ENCODE results near the gene OR2A5.
"Not testable (repeated sequence)": the region's sequence is repeated elsewhere in the genome, so short reads cannot be mapped to it uniquely, and the experiment has no call there.

Gene OR2A5

GRCh38 chr7:144048648-144049047 is at the start of gene OR2A5:
Gene OR2A5, plus strand, starts transcription at chr7:144048948. Its CDS starts 1,454 bp downstream, at chr7:144050402.
- H3K4me3 ChIP-seq (ENCODE audit: low read depth in 1 of 2, low read length in 2 of 2): no peak within 1 kb of the TSS
- no peak within 1 kb of the TSS for H3K27ac ChIP-seq (ENCODE audit: low read depth, low read length)
- no peaks in the 10 kb centered on the region for H3K27me3 ChIP-seq (ENCODE audit: control insufficient read depth in 1 of 2, insufficient read depth in 2 of 2, low read length in 2 of 2)
- H3K36me3 ChIP-seq (ENCODE audit: control insufficient read depth in 1 of 2, insufficient read depth in 2 of 2, low read length in 2 of 2): no peaks in the 10 kb centered on the region
- no peaks in the 10 kb centered on the region for H3K9me3 ChIP-seq (ENCODE audit: control insufficient read depth in 1 of 2, low read length in 2 of 2)
- H3K9ac ChIP-seq (ENCODE audit: low read depth in 1 of 2, low read length in 2 of 2): no peak within 1 kb of the TSS
- no peaks in the 10 kb centered on the region for H3K4me1 ChIP-seq (ENCODE audit: control insufficient read depth in 1 of 2, insufficient read depth in 2 of 2, low read length in 2 of 2)

DNA sequence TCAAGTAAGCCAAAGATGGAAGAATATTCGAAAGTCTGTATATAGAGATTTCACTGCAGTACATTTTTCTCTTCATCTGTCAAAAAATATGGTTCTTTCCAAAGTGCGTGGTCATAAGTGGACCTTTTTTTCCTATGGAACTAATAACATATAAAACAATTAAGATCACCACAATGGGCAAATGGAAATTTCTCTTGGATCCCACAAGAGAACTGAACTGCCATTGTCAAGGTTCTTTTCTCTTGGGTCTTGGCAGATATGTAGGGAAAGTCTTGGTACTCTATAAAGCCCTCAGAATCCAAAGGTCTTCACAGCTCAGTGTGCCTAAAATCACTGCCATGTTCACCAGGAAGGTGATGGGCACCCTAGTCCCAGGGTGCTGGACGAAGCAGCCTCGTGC is 48.7 kb upstream of the OR2A5 start, which contains the start of gene OR6B1:
OR6B1 (plus strand) TSS at position 301 of the 400 bp plus-strand sequence. CDS start 3,677 bp downstream, outside the sequence.
- Histone ChIP-seq H3K9me3 (ENCODE audit: control insufficient read depth in 1 of 2, low read length in 2 of 2) (no peaks in the 10 kb centered on the region), H3K4me1 (ENCODE audit: control insufficient read depth in 1 of 2, insufficient read depth in 2 of 2, low read length in 2 of 2) (no peaks in the 10 kb centered on the region), H3K27me3 (ENCODE audit: control insufficient read depth in 1 of 2, insufficient read depth in 2 of 2, low read length in 2 of 2) (no peaks in the 10 kb centered on the region), H3K36me3 (ENCODE audit: control insufficient read depth in 1 of 2, insufficient read depth in 2 of 2, low read length in 2 of 2) (no peaks in the 10 kb centered on the region), H3K4me3 (ENCODE audit: low read depth in 1 of 2, low read length in 2 of 2) (no peak within 1 kb of the TSS), H3K9ac (ENCODE audit: low read depth in 1 of 2, low read length in 2 of 2) (no peak within 1 kb of the TSS), H3K27ac (ENCODE audit: low read depth, low read length) (no peak within 1 kb of the TSS)

GRCh38 chr7:144001543-144001942 is 47.2 kb upstream of the OR2A5 start:
- H3K36me3 ChIP-seq (ENCODE audit: control insufficient read depth in 1 of 2, insufficient read depth in 2 of 2, low read length in 2 of 2): no peaks in the 10 kb centered on the region
- no peak overlapping the region for H3K27ac ChIP-seq (ENCODE audit: low read depth, low read length)
- H3K4me3 ChIP-seq (ENCODE audit: low read depth in 1 of 2, low read length in 2 of 2): no peak overlapping the region
- no peaks in the 10 kb centered on the region for H3K27me3 ChIP-seq (ENCODE audit: control insufficient read depth in 1 of 2, insufficient read depth in 2 of 2, low read length in 2 of 2)
- H3K9me3 ChIP-seq (ENCODE audit: control insufficient read depth in 1 of 2, low read length in 2 of 2): no peaks in the 10 kb centered on the region
- no peak overlapping the region for H3K9ac ChIP-seq (ENCODE audit: low read depth in 1 of 2, low read length in 2 of 2)
- H3K4me1 ChIP-seq (ENCODE audit: control insufficient read depth in 1 of 2, insufficient read depth in 2 of 2, low read length in 2 of 2): no peaks in the 10 kb centered on the region

DNA sequence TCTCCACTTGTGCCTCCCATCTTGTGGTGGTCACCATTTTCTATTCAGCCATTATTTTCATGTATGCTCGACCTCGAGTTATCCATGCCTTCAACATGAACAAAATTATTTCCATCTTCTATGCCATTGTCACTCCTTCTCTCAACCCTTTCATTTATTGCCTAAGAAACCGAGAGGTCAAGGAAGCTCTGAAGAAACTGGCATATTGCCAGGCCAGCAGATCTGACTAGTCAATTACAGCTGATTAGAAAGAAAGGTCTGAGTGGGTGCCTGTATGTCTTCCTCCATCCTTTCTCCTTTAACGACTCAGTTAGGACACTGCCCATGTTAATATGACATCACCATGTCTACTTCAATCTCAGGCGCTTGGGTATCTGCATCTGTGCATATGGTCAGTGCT is 44.0 kb upstream of the OR2A5 start:
- Histone ChIP-seq H3K27ac (ENCODE audit: low read depth, low read length) (no peak overlapping the region), H3K27me3 (ENCODE audit: control insufficient read depth in 1 of 2, insufficient read depth in 2 of 2, low read length in 2 of 2) (no peaks in the 10 kb centered on the region), H3K9me3 (ENCODE audit: control insufficient read depth in 1 of 2, low read length in 2 of 2) (peaks cover 0 to 3% of the 10 kb centered on the region in 2 donors)

DNA sequence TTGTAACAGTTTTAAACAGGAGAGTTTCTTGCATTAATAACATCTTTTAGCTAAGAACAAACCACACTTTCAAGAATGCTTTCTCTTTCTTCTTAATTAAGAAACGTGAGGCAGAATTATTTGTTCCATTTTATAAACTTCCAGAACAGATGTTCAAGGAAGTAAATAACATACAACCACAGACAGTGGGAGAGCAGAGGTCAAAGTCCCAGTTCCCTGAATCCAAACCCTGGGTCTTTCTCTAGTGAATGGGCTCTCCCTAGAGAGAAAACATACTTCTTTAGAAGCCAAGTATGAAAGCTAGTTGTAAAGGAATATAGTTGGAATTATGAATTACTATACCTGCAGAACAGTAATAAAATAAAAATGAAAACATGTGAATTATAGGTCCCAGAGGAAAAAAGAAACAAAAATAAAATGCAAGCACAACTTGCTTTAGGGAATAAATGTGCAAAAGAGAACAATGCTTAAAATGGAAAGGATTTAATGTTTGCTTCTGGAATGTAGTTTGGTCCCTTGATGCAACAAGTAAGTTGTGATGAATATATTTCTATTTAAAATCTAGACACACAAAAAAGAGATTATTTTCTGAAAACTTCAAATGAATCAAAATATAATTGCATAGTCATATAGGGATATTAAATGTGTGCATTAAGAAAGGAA is 42.6 kb upstream of the OR2A5 start:
- H3K27ac ChIP-seq (ENCODE audit: low read depth, low read length): no peak overlapping the region
- no peaks in the 10 kb centered on the region for H3K4me1 ChIP-seq (ENCODE audit: control insufficient read depth in 1 of 2, insufficient read depth in 2 of 2, low read length in 2 of 2)

More for the DNA sequence above, 44.0 kb upstream of the OR2A5 start:
- Histone ChIP-seq H3K36me3 (ENCODE audit: control insufficient read depth in 1 of 2, insufficient read depth in 2 of 2, low read length in 2 of 2) (no peaks in the 10 kb centered on the region), H3K9ac (ENCODE audit: low read depth in 1 of 2, low read length in 2 of 2) (no peak overlapping the region), H3K4me3 (ENCODE audit: low read depth in 1 of 2, low read length in 2 of 2) (no peak overlapping the region), H3K4me1 (ENCODE audit: control insufficient read depth in 1 of 2, insufficient read depth in 2 of 2, low read length in 2 of 2) (no peaks in the 10 kb centered on the region)

DNA sequence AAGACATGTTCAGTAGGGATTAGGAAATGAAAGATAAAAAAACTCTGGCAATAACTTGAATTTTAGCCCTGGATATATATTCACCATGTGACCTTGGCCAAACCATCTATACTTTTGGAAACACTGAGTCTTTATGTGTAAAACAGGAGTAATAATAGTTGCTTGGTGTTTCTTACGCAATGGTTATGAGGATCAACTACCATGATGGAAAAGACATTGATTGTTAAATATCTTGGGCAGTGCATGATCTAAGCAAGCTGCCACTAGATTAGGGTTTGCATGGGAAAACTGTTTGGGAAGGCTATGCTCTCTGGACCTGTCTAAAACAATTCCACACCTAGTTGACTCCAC is 42.1 kb upstream of the OR2A5 start:
- Histone ChIP-seq H3K9me3 (ENCODE audit: control insufficient read depth in 1 of 2, low read length in 2 of 2) (peaks cover 0 to 3% of the 10 kb centered on the region in 2 donors), H3K27me3 (ENCODE audit: control insufficient read depth in 1 of 2, insufficient read depth in 2 of 2, low read length in 2 of 2) (no peaks in the 10 kb centered on the region), H3K36me3 (ENCODE audit: control insufficient read depth in 1 of 2, insufficient read depth in 2 of 2, low read length in 2 of 2) (no peaks in the 10 kb centered on the region), H3K4me1 (ENCODE audit: control insufficient read depth in 1 of 2, insufficient read depth in 2 of 2, low read length in 2 of 2) (no peaks in the 10 kb centered on the region), H3K27ac (ENCODE audit: low read depth, low read length) (no peak overlapping the region), H3K4me3 (ENCODE audit: low read depth in 1 of 2, low read length in 2 of 2) (no peak overlapping the region), H3K9ac (ENCODE audit: low read depth in 1 of 2, low read length in 2 of 2) (no peak overlapping the region)

More for the DNA sequence above, 42.6 kb upstream of the OR2A5 start:
- H3K27me3 ChIP-seq (ENCODE audit: control insufficient read depth in 1 of 2, insufficient read depth in 2 of 2, low read length in 2 of 2): no peaks in the 10 kb centered on the region
- peaks cover 0 to 3% of the 10 kb centered on the region in 2 donors for H3K9me3 ChIP-seq (ENCODE audit: control insufficient read depth in 1 of 2, low read length in 2 of 2)
- H3K4me3 ChIP-seq (ENCODE audit: low read depth in 1 of 2, low read length in 2 of 2): no peak overlapping the region
- no peak overlapping the region for H3K9ac ChIP-seq (ENCODE audit: low read depth in 1 of 2, low read length in 2 of 2)
- no peaks in the 10 kb centered on the region for H3K36me3 ChIP-seq (ENCODE audit: control insufficient read depth in 1 of 2, insufficient read depth in 2 of 2, low read length in 2 of 2)

GRCh38 chr7:144009361-144009760 is 39.4 kb upstream of the OR2A5 start:
- no peak overlapping the region for H3K27ac ChIP-seq (ENCODE audit: low read depth, low read length)
- no peaks in the 10 kb centered on the region for H3K4me1 ChIP-seq (ENCODE audit: control insufficient read depth in 1 of 2, insufficient read depth in 2 of 2, low read length in 2 of 2)
- no peaks in the 10 kb centered on the region for H3K27me3 ChIP-seq (ENCODE audit: control insufficient read depth in 1 of 2, insufficient read depth in 2 of 2, low read length in 2 of 2)
- no peaks in the 10 kb centered on the region for H3K36me3 ChIP-seq (ENCODE audit: control insufficient read depth in 1 of 2, insufficient read depth in 2 of 2, low read length in 2 of 2)
- H3K9ac ChIP-seq (ENCODE audit: low read depth in 1 of 2, low read length in 2 of 2): no peak overlapping the region
- peaks cover 0 to 3% of the 10 kb centered on the region in 2 donors for H3K9me3 ChIP-seq (ENCODE audit: control insufficient read depth in 1 of 2, low read length in 2 of 2)
- H3K4me3 ChIP-seq (ENCODE audit: low read depth in 1 of 2, low read length in 2 of 2): no peak overlapping the region

- H3K27ac ChIP-seq (ENCODE audit: low read depth, low read length); H3K27me3 ChIP-seq (ENCODE audit: control insufficient read depth in 1 of 2, insufficient read depth in 2 of 2, low read length in 2 of 2); H3K4me1 ChIP-seq (ENCODE audit: control insufficient read depth in 1 of 2, insufficient read depth in 2 of 2, low read length in 2 of 2); H3K36me3 ChIP-seq (ENCODE audit: control insufficient read depth in 1 of 2, insufficient read depth in 2 of 2, low read length in 2 of 2); H3K9ac ChIP-seq (ENCODE audit: low read depth in 1 of 2, low read length in 2 of 2); H3K4me3 ChIP-seq (ENCODE audit: low read depth in 1 of 2, low read length in 2 of 2); H3K9me3 ChIP-seq (ENCODE audit: control insufficient read depth in 1 of 2, low read length in 2 of 2): not testable (repeated sequence)
Observed at GRCh38 chr7:144010061-144010460, 38.7 kb upstream of the OR2A5 start.

- H3K9me3 ChIP-seq (ENCODE audit: control insufficient read depth in 1 of 2, low read length in 2 of 2); H3K27me3 ChIP-seq (ENCODE audit: control insufficient read depth in 1 of 2, insufficient read depth in 2 of 2, low read length in 2 of 2); H3K4me3 ChIP-seq (ENCODE audit: low read depth in 1 of 2, low read length in 2 of 2); H3K9ac ChIP-seq (ENCODE audit: low read depth in 1 of 2, low read length in 2 of 2); H3K36me3 ChIP-seq (ENCODE audit: control insufficient read depth in 1 of 2, insufficient read depth in 2 of 2, low read length in 2 of 2); H3K4me1 ChIP-seq (ENCODE audit: control insufficient read depth in 1 of 2, insufficient read depth in 2 of 2, low read length in 2 of 2); H3K27ac ChIP-seq (ENCODE audit: low read depth, low read length): not testable (repeated sequence)
Observed at GRCh38 chr7:144010821-144011220, 37.9 kb upstream of the OR2A5 start.

DNA sequence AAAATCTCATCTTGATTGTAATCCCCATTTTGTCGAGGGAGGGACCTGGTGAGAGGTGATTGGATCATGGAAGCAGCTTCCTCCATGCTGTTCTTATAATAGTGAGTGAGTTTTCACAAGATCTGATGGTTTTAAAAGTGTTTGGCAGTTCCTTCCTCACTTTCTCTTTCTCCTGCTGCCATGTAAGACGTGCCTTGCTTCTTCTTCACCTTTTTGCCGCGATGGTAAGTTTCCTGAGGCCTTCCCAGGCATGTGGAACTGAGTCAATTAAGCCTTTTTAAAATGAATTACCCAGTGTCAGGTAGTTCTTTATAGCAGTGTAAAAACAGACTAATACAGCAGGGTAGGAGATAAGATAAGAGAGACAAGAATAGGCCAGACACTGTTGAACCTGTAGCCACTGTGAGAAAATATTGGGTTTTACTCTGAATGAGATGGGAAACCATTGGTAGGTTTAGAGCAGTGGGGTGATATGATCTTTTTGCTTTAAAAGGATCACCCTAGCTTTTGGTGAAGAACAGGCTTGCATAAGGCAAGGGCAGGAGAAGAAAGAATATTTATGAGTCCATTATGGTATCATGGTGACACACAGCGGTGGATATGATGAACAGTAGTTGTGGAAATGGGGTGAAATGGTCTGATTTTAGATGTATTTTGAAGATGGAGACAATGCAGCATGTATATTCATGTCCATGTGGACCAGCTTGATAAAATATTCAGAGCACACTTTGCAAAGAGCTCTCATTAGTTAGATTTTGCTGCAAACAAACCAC is 37.1 kb upstream of the OR2A5 start:
- no peak overlapping the region for H3K27ac ChIP-seq (ENCODE audit: low read depth, low read length)
- no peak overlapping the region for H3K9ac ChIP-seq (ENCODE audit: low read depth in 1 of 2, low read length in 2 of 2)
- no peaks in the 10 kb centered on the region for H3K4me1 ChIP-seq (ENCODE audit: control insufficient read depth in 1 of 2, insufficient read depth in 2 of 2, low read length in 2 of 2)
- no peaks in the 10 kb centered on the region for H3K36me3 ChIP-seq (ENCODE audit: control insufficient read depth in 1 of 2, insufficient read depth in 2 of 2, low read length in 2 of 2)
- H3K9me3 ChIP-seq (ENCODE audit: control insufficient read depth in 1 of 2, low read length in 2 of 2): peaks cover 0 to 3% of the 10 kb centered on the region in 2 donors
- H3K4me3 ChIP-seq (ENCODE audit: low read depth in 1 of 2, low read length in 2 of 2): no peak overlapping the region
- no peaks in the 10 kb centered on the region for H3K27me3 ChIP-seq (ENCODE audit: control insufficient read depth in 1 of 2, insufficient read depth in 2 of 2, low read length in 2 of 2)

Measured in duodenal mucosa (tissue), 2 donors.